Smooth muscle cell of the brain vasculature (primary cell): ENCODE results near the gene SOX5.
"Not testable (repeated sequence)": the region's sequence is repeated elsewhere in the genome, so short reads cannot be mapped to it uniquely, and the experiment has no call there.

Source experiments
- DNase-seq: peaks from one replicate; pipeline ENCODE4 v3.0.0-alpha.2; 2012; ENCODE audit warnings: low read depth, low spot score

The SOX5 gene

GRCh38 chr12:23493672-23494071 is 455.8 kb downstream of the SOX5 start:
- no peak for DNase-seq

- DNase-seq, result not testable (repeated sequence)
These were observed 458.4 kb downstream of the SOX5 start for GRCh38 chr12:23491029-23491428.

- no peak for DNase-seq
These were observed 461.3 kb downstream of the SOX5 start for GRCh38 chr12:23488130-23488529.

- no peak for DNase-seq
These were observed 465.2 kb downstream of the SOX5 start for GRCh38 chr12:23484238-23484637.

- DNase-seq, result no peak
These were observed 466.9 kb downstream of the SOX5 start for GRCh38 chr12:23482571-23482970.
